ENCODE measurements around the gene BRSK1. TPM values are rescaled to one million over a fixed set of nuclear protein-coding genes. Genes with fewer than 3 reads are reported as not detected.

BRSK1 gene
- total RNA-seq, 1 donor from 2014 or later: 10.1 TPM

DNA sequence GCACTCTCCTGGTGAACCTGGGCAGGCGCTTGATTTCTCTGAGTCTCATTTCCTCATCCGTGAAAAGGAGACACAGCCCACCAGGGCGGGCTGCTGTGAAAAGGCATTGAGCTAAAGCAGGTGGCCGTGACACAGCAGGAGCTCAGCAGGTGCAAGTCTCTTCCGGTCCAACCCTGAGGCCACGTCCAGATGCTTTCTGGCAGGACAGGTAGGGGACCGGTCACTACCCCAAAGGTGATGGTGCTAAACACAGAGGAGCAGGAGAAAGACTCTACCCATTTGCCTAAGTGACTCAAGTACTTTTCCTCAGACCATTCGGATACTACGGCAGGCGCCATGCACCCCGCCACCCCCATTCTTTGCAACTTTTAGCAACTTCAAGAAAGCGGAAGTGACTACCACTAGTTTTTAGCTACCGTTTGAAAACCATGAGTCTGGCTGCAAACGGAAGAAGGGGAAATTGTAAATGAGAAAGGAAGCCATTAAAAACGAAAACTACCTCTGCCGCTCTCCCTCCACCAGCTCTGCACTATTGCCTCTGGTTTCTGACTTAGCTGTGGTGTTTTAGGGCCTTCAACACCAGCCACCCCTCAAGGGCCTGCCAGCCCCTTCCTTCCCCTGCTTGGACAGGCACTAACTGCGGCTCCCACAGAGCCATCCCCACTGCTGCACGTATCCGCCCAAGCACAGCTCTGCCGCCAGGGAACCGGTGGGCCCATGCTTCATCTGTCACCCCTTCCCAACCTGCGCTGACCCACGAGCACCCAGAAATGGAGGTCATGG lies 29.8 kb upstream of the BRSK1 start:
- Histone ChIP-seq H3K4me3 (peak overlapping the region; percentile 27), H3K4me1 (peaks cover 88% of the 10 kb centered on the region)

DNA sequence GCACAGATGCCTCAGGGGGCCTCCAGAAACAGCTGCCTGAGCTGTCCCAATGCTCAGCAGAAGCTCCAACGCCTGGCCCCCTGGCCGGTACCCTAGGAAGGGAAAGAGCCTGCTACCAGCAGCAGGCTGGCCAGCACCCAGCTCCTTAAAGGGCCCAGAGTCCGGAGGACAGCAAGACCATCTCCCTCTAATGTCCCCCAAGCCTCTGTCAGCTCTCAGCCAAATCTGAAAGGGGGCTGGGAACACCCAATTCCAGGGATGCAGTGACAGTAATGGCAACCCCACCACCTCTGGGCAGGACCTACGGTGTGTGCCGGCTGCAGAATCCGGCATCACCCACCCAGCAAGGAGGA lies 29.2 kb upstream of the BRSK1 start:
- peak overlapping the region; percentile 27 for H3K4me3 ChIP-seq
- DNase-seq (ENCODE audit: extremely low spot score in 2 of 2): no peak

More for the DNA sequence above, 29.8 kb upstream of the BRSK1 start:
- no peak for DNase-seq (ENCODE audit: extremely low spot score in 2 of 2)
- H3K27ac ChIP-seq: peak overlapping the region; percentile 60
- TF ChIP-seq, protein P1, sequence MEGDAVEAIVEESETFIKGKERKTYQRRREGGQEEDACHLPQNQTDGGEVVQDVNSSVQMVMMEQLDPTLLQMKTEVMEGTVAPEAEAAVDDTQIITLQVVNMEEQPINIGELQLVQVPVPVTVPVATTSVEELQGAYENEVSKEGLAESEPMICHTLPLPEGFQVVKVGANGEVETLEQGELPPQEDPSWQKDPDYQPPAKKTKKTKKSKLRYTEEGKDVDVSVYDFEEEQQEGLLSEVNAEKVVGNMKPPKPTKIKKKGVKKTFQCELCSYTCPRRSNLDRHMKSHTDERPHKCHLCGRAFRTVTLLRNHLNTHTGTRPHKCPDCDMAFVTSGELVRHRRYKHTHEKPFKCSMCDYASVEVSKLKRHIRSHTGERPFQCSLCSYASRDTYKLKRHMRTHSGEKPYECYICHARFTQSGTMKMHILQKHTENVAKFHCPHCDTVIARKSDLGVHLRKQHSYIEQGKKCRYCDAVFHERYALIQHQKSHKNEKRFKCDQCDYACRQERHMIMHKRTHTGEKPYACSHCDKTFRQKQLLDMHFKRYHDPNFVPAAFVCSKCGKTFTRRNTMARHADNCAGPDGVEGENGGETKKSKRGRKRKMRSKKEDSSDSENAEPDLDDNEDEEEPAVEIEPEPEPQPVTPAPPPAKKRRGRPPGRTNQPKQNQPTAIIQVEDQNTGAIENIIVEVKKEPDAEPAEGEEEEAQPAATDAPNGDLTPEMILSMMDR (IDR thresholded peaks at IDR 0.05): no peak
- TF ChIP-seq POLR2A (IDR thresholded peaks at IDR 0.05) (no peak), POLR2AphosphoS5 (IDR thresholded peaks at IDR 0.05; ENCODE audit: insufficient read depth in 1 of 2, low read depth in 1 of 2) (no peak)
- no peaks in the 10 kb centered on the region for H3K27me3 ChIP-seq
- no peaks in the 10 kb centered on the region for H3K9me3 ChIP-seq
- no peaks in the 10 kb centered on the region for H3K36me3 ChIP-seq
- intact Hi-C loops (cut with DNase I): no loop called here

DNA sequence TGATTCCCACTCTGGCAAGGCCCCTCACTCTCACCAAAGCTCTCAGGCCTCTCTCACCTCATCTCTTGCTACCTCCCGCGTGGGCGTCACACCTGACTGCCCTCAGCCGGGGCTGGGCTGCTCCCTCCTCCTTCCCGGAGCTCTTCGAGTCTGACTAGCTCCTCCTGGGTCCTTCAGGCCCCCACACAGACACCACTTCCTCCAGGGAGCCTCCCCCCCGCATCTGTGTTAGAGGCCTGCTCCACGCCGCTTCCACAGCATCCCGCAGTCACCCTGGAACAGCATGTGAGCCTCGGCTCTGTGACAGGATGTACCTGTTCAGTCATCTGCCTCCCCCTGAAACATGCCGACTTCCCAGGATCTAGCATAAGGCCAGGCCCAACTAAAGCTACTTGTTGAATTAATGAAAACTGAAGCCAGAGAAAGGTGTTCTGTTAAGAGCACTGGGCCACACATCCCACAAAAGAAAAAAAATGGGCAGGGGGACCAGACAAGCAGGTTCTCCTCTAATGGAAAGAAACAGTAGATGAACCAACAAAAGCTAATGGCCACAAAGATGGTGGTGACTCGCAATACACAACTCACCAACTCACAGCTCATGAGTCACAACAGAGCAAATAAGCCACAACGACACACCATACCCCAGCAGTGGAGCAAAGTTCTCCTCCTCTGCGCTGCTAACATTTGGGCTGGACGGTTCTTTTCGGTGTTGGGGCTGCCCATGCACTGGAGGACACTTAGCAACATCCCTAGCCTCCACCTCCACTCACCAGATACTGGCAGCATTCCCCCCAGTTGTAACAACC lies 28.0 kb upstream of the BRSK1 start:
- peak overlapping the region; percentile 70 to 95 for H3K4me3 ChIP-seq
- no peak for DNase-seq (ENCODE audit: extremely low spot score in 2 of 2)
- no peaks in the 10 kb centered on the region for H3K36me3 ChIP-seq
- TF ChIP-seq, protein P1 (IDR thresholded peaks at IDR 0.05): no peak
- no peak for TF ChIP-seq POLR2AphosphoS5 (IDR thresholded peaks at IDR 0.05; ENCODE audit: insufficient read depth in 1 of 2, low read depth in 1 of 2)
- TF ChIP-seq POLR2A (IDR thresholded peaks at IDR 0.05): no peak
- peaks cover 80% of the 10 kb centered on the region for H3K4me1 ChIP-seq
- H3K9me3 ChIP-seq: no peaks in the 10 kb centered on the region
- no peaks in the 10 kb centered on the region for H3K27me3 ChIP-seq
- intact Hi-C loops (cut with DNase I): no loop called here
- peak overlapping the region; percentile 60 for H3K27ac ChIP-seq

More for the DNA sequence above, 29.2 kb upstream of the BRSK1 start:
- Histone ChIP-seq H3K4me1 (peaks cover 84% of the 10 kb centered on the region), H3K27ac (peak overlapping the region; percentile 60), H3K9me3 (no peaks in the 10 kb centered on the region), H3K36me3 (no peaks in the 10 kb centered on the region), H3K27me3 (no peaks in the 10 kb centered on the region)
- intact Hi-C loops (cut with DNase I): no loop called here
- no peak for TF ChIP-seq POLR2AphosphoS5 (IDR thresholded peaks at IDR 0.05; ENCODE audit: insufficient read depth in 1 of 2, low read depth in 1 of 2)

DNA sequence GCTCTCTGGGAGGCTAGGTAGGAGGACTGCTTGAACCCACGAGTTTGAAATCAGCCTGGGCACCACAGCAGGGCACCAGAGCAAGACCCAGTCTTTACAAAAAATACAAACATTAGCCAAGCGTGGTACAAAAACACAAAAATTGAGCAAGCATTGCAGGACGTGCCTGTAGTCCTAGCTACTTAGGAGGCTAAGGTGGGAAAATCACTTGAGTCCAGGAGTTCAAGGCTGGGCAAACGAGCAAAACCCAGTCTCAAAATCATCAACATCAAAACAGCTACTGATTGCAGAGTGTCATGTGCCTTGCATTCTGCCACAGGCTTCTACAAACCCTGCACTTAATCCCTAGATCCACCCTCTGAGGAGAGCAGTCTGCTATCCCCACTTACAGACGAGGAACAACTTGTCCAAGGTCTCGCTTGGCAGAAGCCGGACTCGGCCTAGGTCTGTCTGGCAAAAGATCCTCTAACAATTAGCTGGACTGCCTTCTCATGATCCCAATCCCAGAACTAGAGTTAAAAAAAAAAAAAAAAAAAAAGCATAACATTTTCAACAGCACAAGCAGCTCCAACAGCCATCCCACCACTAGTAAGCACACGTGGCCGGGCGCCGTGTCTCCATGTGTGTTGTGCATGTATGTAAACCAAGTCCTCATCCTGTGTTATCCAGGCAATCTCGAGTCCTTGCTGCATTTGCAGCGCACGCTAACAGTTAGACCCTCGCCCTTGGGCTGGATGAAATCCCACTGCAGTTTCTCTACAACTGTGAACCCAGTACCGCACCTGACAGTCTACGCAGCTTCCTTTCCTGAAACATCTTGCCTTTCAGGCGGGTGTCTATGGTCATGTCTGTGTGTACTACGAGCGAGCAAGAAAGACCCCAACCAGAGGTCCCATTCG lies 27.0 kb upstream of the BRSK1 start:
- Histone ChIP-seq H3K4me3 (peak overlapping the region; percentile 70 to 95), H3K9me3 (no peaks in the 10 kb centered on the region), H3K27ac (no peak overlapping the region), H3K27me3 (no peaks in the 10 kb centered on the region), H3K4me1 (peaks cover 70% of the 10 kb centered on the region), H3K36me3 (no peaks in the 10 kb centered on the region)
- intact Hi-C loops (cut with DNase I): no loop called here
- TF ChIP-seq POLR2A (IDR thresholded peaks at IDR 0.05) (no peak), POLR2AphosphoS5 (IDR thresholded peaks at IDR 0.05; ENCODE audit: insufficient read depth in 1 of 2, low read depth in 1 of 2) (no peak)
- TF ChIP-seq, protein P1 (IDR thresholded peaks at IDR 0.05): no peak
- DNase-seq (ENCODE audit: extremely low spot score in 2 of 2): no peak

Data from vagina (tissue), 2 donors.